HFF-Myc (cell line): ENCODE data around the gene OVCH1.

Experiments used
- DNase-seq: peaks from one replicate; pipeline ENCODE4 v3.0.0-alpha.2; 2011; ENCODE audit warnings: low read depth; ENCODE audit errors: extremely low read depth
- H3K4me3 ChIP-seq: replicated peaks from 2 replicates; pipeline ENCODE4 v1.5.1; 2011; ENCODE audit warnings: low read depth, mild to moderate bottlenecking, control low read depth, low read length
- TF ChIP-seq, protein P1 (sequence below): IDR thresholded peaks from 2 replicates; pipeline ENCODE4 v1.5.1; 2012; ENCODE audit warnings: mild to moderate bottlenecking, low read depth, low read length, control low read depth; ENCODE audit errors: missing control alignments

The OVCH1 gene, protein sequence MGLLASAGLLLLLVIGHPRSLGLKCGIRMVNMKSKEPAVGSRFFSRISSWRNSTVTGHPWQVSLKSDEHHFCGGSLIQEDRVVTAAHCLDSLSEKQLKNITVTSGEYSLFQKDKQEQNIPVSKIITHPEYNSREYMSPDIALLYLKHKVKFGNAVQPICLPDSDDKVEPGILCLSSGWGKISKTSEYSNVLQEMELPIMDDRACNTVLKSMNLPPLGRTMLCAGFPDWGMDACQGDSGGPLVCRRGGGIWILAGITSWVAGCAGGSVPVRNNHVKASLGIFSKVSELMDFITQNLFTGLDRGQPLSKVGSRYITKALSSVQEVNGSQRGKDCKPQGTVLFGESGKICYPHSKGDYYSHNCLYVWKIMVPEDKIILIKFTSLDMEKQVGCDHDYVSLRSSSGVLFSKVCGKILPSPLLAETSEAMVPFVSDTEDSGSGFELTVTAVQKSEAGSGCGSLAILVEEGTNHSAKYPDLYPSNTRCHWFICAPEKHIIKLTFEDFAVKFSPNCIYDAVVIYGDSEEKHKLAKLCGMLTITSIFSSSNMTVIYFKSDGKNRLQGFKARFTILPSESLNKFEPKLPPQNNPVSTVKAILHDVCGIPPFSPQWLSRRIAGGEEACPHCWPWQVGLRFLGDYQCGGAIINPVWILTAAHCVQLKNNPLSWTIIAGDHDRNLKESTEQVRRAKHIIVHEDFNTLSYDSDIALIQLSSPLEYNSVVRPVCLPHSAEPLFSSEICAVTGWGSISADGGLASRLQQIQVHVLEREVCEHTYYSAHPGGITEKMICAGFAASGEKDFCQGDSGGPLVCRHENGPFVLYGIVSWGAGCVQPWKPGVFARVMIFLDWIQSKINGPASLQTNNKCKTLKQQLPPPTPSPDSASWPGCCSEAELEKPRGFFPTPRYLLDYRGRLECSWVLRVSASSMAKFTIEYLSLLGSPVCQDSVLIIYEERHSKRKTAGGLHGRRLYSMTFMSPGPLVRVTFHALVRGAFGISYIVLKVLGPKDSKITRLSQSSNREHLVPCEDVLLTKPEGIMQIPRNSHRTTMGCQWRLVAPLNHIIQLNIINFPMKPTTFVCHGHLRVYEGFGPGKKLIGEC

DNA sequence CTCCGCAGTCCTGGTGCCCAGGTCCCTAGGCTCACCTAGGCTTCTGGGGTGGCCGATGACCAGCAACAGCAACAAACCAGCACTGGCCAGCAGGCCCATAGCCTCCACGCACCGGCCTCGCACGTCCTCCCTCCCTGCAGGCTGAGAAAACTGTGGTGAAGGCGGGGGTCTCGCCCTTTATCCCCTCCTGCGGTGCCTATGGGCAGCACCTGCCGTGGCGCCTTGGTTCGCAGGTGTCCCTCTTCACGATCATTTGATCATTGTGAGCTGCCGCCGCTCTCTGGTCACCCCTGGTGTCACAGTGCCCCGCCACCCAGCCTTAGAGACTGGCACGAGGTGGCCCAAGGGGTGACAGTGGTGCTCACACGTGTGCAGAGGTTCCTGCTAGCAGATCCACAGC is at the start of gene OVCH1:
TSS of gene OVCH1 (minus strand) at position 99 of the 400 bp plus-strand sequence. CDS start at position 99, 0 bp downstream.
- no peak within 1 kb of the TSS for H3K4me3 ChIP-seq
- TF ChIP-seq, protein P1, sequence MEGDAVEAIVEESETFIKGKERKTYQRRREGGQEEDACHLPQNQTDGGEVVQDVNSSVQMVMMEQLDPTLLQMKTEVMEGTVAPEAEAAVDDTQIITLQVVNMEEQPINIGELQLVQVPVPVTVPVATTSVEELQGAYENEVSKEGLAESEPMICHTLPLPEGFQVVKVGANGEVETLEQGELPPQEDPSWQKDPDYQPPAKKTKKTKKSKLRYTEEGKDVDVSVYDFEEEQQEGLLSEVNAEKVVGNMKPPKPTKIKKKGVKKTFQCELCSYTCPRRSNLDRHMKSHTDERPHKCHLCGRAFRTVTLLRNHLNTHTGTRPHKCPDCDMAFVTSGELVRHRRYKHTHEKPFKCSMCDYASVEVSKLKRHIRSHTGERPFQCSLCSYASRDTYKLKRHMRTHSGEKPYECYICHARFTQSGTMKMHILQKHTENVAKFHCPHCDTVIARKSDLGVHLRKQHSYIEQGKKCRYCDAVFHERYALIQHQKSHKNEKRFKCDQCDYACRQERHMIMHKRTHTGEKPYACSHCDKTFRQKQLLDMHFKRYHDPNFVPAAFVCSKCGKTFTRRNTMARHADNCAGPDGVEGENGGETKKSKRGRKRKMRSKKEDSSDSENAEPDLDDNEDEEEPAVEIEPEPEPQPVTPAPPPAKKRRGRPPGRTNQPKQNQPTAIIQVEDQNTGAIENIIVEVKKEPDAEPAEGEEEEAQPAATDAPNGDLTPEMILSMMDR = no peak
- DNase-seq = no peak

DNA sequence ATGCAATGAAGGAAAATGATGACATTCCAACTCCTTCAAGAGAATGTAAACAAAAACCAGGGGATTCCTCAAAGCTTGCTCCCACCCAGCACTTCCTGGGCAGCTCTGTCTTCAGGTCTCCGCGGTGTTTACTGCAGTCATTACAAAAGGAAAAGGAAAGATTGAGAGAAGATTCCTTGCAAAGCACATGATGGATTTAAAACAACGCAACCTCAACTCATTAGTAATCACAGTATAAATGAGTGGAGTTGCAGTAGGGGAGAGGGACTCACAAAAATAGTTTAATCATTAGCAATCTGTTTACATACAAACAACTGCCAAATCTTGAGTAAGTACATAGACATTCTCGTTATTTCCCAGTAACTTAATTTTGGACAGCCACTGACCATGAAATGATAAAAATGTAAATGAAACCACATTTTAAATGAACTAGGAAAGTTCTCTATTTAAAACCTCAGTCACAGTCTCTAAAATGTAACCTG is 49.7 kb upstream of the OVCH1 start:
- TF ChIP-seq, protein P1 = no peak
- H3K4me3 ChIP-seq = no peak overlapping the region
- no peak for DNase-seq

DNA sequence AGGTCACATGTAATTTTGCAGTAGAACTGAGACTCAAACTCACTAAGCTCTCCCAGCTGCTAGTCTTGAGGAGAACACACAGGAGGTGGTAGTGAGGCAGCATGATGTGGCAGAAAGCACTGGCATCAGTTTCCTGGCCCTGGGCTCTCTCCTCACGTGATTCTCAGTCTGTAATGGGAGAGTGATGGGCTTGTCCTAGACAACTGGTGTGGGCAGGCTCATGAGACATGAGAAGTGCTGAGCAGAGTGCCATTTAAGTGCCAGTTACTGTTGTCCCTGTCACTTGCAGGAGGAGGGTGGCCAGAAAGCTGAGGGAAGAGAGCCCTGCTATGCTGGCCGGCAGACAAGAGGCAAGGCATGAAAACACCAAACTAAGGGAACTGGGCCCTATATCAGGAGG is 48.5 kb upstream of the OVCH1 start:
- no peak for DNase-seq
- TF ChIP-seq, protein P1 = no peak
- no peak overlapping the region for H3K4me3 ChIP-seq

DNA sequence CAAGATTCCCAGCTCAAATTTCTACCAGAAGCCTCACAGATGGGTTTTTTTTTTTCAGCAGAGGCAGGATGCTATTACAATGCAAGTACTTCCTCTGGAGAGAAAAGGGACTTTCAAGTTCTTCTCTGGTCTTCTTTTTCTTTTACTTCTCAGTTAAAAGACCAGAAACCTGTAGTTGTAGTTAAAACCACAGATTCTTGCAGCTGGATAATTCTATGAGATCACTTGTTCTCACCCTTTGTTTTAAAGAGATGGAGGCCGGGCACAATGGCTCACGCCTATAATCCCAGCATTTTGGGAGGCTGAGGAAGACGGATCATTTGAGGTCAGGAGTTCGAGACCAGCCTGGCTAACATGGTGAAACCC is 47.6 kb upstream of the OVCH1 start:
- H3K4me3 ChIP-seq = no peak overlapping the region
- TF ChIP-seq, protein P1 = no peak
- no peak for DNase-seq

DNA sequence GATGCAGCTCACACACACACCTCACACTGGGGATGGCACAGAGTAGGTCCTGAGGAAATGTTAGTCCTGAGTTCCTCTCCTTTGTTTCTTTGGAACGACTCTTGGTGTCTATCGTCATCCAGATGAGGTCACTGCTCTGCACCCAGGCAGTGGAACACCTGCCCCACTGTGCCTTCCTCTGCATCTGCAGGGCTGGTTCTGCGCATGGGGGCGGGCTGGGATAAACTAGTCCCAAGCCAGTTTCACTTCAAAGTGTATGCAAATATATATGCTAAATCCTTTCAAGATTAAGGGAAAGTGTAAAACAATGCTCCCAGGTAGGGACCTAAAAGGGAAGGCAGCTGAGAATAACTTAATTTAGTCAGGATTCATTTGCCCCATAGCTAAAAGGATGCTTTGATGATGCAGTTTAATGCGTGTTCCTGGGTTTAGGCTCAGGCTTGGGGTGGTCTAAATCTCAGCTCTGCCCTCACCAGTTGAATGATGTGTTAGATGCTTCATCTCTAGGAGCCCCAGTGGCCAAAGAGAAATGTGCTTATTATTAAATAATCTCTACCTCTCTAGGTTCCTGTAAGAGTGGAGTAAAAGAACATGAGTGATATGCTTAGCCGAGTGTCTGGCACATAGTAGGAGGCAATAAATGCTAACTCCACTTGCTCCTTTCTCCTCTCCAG is 47.1 kb upstream of the OVCH1 start:
- TF ChIP-seq, protein P1 = no peak
- no peak overlapping the region for H3K4me3 ChIP-seq
- DNase-seq = no peak

DNA sequence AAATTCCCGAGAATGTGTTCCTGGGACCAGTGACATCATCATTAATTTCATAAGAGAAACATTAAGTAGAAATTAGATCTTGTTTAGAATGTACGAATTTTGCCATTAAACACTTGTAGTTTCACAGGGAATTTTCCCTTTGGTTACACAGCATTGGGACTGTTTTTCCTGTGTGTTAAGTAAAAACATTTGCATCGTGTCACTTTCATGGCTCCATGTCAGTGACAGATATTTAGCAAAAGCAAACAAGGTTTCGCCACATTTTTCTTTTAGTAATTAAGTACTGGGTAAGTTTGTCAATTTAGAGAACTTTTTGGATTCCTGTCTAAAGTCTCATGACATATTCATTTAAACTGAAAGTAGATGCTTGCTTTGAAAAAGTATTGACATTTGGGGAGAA is 45.5 kb upstream of the OVCH1 start:
- TF ChIP-seq, protein P1 = no peak
- no peak for DNase-seq
- H3K4me3 ChIP-seq = no peak overlapping the region
